Spleen (tissue), 11 donors: ENCODE results near the gene SYNC. TPM values are rescaled to one million over a fixed set of nuclear protein-coding genes. Genes with fewer than 3 reads are reported as not detected.

Source experiments
- DNase-seq: peaks from one replicate; pipeline ENCODE4 v3.0.0-alpha.2; 2020
- H3K27ac ChIP-seq, 8 donors: fragments of 200-600 bp; sonication (generic) in 7 of 8; 1 replicate in 4 of 8; 2 replicates in 4 of 8; pipeline versions ENCODE4 v1.5.0 to v1.8.0; 2016 to 2021; ENCODE audit warnings: inconsistent platforms in 4 of 8, mild to moderate bottlenecking in 4 of 8, moderate library complexity in 1 of 8
- H3K27me3 ChIP-seq, 7 donors: fragments of 200-600 bp; sonication (generic) in 6 of 7; replicated peaks in 1 of 7; 1 replicate in 4 of 7; 2 replicates in 3 of 7; pipeline versions ENCODE4 v1.5.0 to v1.8.0; 2016 to 2021; ENCODE audit warnings: inconsistent platforms in 3 of 7, mild to moderate bottlenecking in 1 of 7
- H3K36me3 ChIP-seq, 6 donors: fragments of 200-600 bp; sonication (generic) in 5 of 6; 1 replicate in 4 of 6; 2 replicates in 2 of 6; pipeline versions ENCODE4 v1.5.0 to v1.8.0; 2016 to 2021; ENCODE audit warnings: inconsistent platforms in 2 of 6
- H3K4me1 ChIP-seq, 6 donors: fragments of 200-600 bp; sonication (generic) in 5 of 6; 1 replicate in 3 of 6; 2 replicates in 3 of 6; pipeline versions ENCODE4 v1.5.0 to v1.8.0; 2016 to 2021; ENCODE audit warnings: inconsistent platforms in 3 of 6
- H3K4me3 ChIP-seq, 8 donors: fragments of 200-600 bp; sonication (generic) in 7 of 8; 1 replicate in 4 of 8; 2 replicates in 4 of 8; pipeline versions ENCODE4 v1.5.0 to v1.8.0; 2016 to 2021; ENCODE audit warnings: inconsistent platforms in 4 of 8, mild to moderate bottlenecking in 4 of 8, moderate library complexity in 2 of 8
- H3K9me3 ChIP-seq, 8 donors: fragments of 200-600 bp; sonication (generic) in 7 of 8; 1 replicate in 4 of 8; 2 replicates in 4 of 8; pipeline versions ENCODE4 v1.5.0 to v1.8.0; 2016 to 2021; ENCODE audit warnings: inconsistent platforms in 4 of 8
- CTCF ChIP-seq, 11 experiments: fragments of 200-600 bp in 7 of 11; fragments of 450-650 bp in 4 of 11; sonication (generic) in 4 of 11; IDR thresholded peaks in 8 of 11; conservative IDR thresholded peaks in 3 of 11; 1 replicate in 7 of 11; 2 replicates in 4 of 11; pipeline versions ENCODE4 v1.4.0 to v1.8.0; 2016 to 2021; ENCODE audit warnings: antibody characterized with exemption in 11 of 11, inconsistent platforms in 4 of 11, mild to moderate bottlenecking in 1 of 11
- POLR2A ChIP-seq, 3 donors: fragments of 450-650 bp; IDR thresholded peaks; one replicate each; pipeline ENCODE4 v1.5.1; 2017; ENCODE audit warnings: antibody characterized with exemption in 3 of 3, mild to moderate bottlenecking in 1 of 3
- POLR2AphosphoS5 ChIP-seq, 3 donors: sonication (generic); formaldehyde crosslinking; IDR thresholded peaks; one replicate each; pipeline ENCODE4 v1.5.1; 2017; ENCODE audit warnings: antibody characterized with exemption in 3 of 3
- WGBS, 5 donors: extraction: QIAGEN DNeasy Blood & Tissue Kit in 3 of 5; methylation state at CpG; one replicate each; pipeline versions ENCODE4 v1.1.5 to v1.1.7; 2013 to 2018; 5-methylcytosine and 5-hydroxymethylcytosine counted together
- intact Hi-C: fragments of 100-400 bp; cut with DNase I; formaldehyde crosslinking; loops from one replicate; pipeline ENCODE4 v1.15.0; 2023; ENCODE audit warnings: low total_unique reads
- polyA plus RNA-seq, 3 donors: library from polyadenylated mRNA; stranded (reverse); fragments of 200-250 nt; gene quantifications; one replicate each; pipeline ENCODE4 v1.2.1, GENCODE V29; 2013
- total RNA-seq, 7 donors: library from RNA; depleted of rRNA in 3 of 7; stranded (reverse); fragments of >200 nt in 3 of 7; fragmentation: NEBNext Ultra II Directional in 4 of 7; extraction: Animal tissue kit (Norgen Biotek cat#: 25700) in 4 of 7; gene quantifications; one replicate each; pipeline versions ENCODE4 v1.1.0 to v1.2.1, GENCODE V29; 2016 to 2021
- donor health status: healthy with polysubstance abuse.
- donor health status: DM: no; HTN: no; CAD: no; lungs with moderate emphysema.
- donor health status: DM: no; HTN: no; CAD: no.
- donor health status: Bipolar disorder and iron deficiency.
- donor health status: healthy.
- donor health status: DM: no; HTN: no; CAD: no.
- donor health status: DM: yes; HTN: yes; CAD: no.

Gene SYNC
- total and polyA plus RNA-seq, 10 donors = 1.2 to 9.2 (median 5.6) TPM

- 0 to 1% (median 0%) methylated on average over 17 to 43 of the region's 43 CpGs for WGBS, 5 donors
- peaks cover 0 to 50% (median 23%) of the 10 kb centered on the region in 6 donors for H3K36me3 ChIP-seq
- H3K9me3 ChIP-seq = no peaks in the 10 kb centered on the region
- TF ChIP-seq POLR2A (IDR thresholded peaks at IDR 0.05) (no peak), POLR2AphosphoS5 (IDR thresholded peaks at IDR 0.05) (no peak), CTCF (IDR thresholded peaks at IDR 0.05 in 8 of 11, conservative IDR thresholded peaks at IDR 0.05 in 3 of 11) (no peak)
- H3K4me1 ChIP-seq = peaks cover 45 to 83% (median 76%) of the 10 kb centered on the region in 6 donors
- DNase-seq = no peak
- H3K4me3 ChIP-seq = peak overlapping the region; percentile 59 to 91 (median 82)
- no peaks in the 10 kb centered on the region for H3K27me3 ChIP-seq
- peak overlapping the region; percentile 97 to 100 (median 99) for H3K27ac ChIP-seq
- intact Hi-C loops = no loop called here
Observed at GRCh38 chr1:32651461-32652073, 51.0 kb downstream of the SYNC start.

- Histone ChIP-seq H3K9me3 (no peaks in the 10 kb centered on the region), H3K4me1 (peaks cover 45 to 81% (median 74%) of the 10 kb centered on the region in 6 donors), H3K36me3 (peaks cover 0 to 50% (median 19%) of the 10 kb centered on the region in 6 donors), H3K4me3 (peak within 1 kb of the TSS; percentile 65 to 91 (median 82)), H3K27ac (peak within 1 kb of the TSS; percentile 97 to 100 (median 99)), H3K27me3 (no peaks in the 10 kb centered on the region)
- TF ChIP-seq CTCF (IDR thresholded peaks at IDR 0.05 in 8 of 11, conservative IDR thresholded peaks at IDR 0.05 in 3 of 11) (peak in 3 of 11 experiments; percentile 18 to 51 (median 27)), POLR2A (IDR thresholded peaks at IDR 0.05) (peak in 2 of 3 donors; percentile 30 to 62), POLR2AphosphoS5 (IDR thresholded peaks at IDR 0.05) (peak; percentile 89 to 97 (median 96))
- intact Hi-C loops = no loop called here
- DNase-seq = peak; percentile 99
- 0 to 1% (median 0%) methylated on average over 22 to 67 of the region's 67 CpGs for WGBS, 5 donors
Observed at GRCh38 chr1:32650752-32651460, 51.7 kb downstream of the SYNC start, which contains the start of gene RBBP4. Gene RBBP4, plus strand, starts transcription at chr1:32651208. Its CDS starts 99 bp downstream, at chr1:32651307.

- Histone ChIP-seq H3K27ac (peak within 1 kb of the TSS; percentile 97 to 100 (median 99)), H3K27me3 (no peaks in the 10 kb centered on the region), H3K4me3 (peak within 1 kb of the TSS; percentile 65 to 91 (median 82)), H3K4me1 (peaks cover 43 to 81% (median 74%) of the 10 kb centered on the region in 6 donors), H3K36me3 (peaks cover 0 to 50% (median 18%) of the 10 kb centered on the region in 6 donors), H3K9me3 (no peaks in the 10 kb centered on the region)
- peak in 1 of 11 experiments; percentile 14 for TF ChIP-seq CTCF (IDR thresholded peaks at IDR 0.05 in 8 of 11, conservative IDR thresholded peaks at IDR 0.05 in 3 of 11)
- TF ChIP-seq POLR2A (IDR thresholded peaks at IDR 0.05) = peak in 2 of 3 donors; percentile 50 to 75
- TF ChIP-seq POLR2AphosphoS5 (IDR thresholded peaks at IDR 0.05) = peak in 2 of 3 donors; percentile 43 to 92
- DNase-seq = peak; percentile 95
- intact Hi-C loops = no loop called here
- WGBS, 5 donors = 0 to 1% (median 0%) methylated on average over 21 of the region's 21 CpGs
Observed at GRCh38 chr1:32650248-32650751, 52.3 kb downstream of the SYNC start, which contains the start of gene ZBTB8OS. Gene ZBTB8OS, minus strand, starts transcription at chr1:32650550. Its CDS starts 21 bp downstream, at chr1:32650529.
